Smooth muscle cell of the brain vasculature (primary cell): Measurements from ENCODE around the gene FOXD4L3.
"Not testable (repeated sequence)": the region's sequence is repeated elsewhere in the genome, so short reads cannot be mapped to it uniquely, and the experiment has no call there.

Experiments
- DNase-seq: peaks from one replicate; pipeline ENCODE4 v3.0.0-alpha.2; 2012; ENCODE audit warnings: low read depth, low spot score

Gene FOXD4L3

GRCh38 chr9:68302567-68302966 is at the start of gene FOXD4L3:
Gene FOXD4L3, plus strand, starts transcription at chr9:68302867. Its CDS starts 85 bp downstream, at chr9:68302952.
- DNase-seq: not testable (repeated sequence)

- DNase-seq: not testable (repeated sequence)
These were observed 21.6 kb upstream of the FOXD4L3 start for GRCh38 chr9:68281041-68281440.

- not testable (repeated sequence) for DNase-seq
These were observed 1.1 kb downstream of the FOXD4L3 start for GRCh38 chr9:68303771-68304170.

- DNase-seq: not testable (repeated sequence)
These were observed 1.5 kb downstream of the FOXD4L3 start for GRCh38 chr9:68304212-68304611.

- not testable (repeated sequence) for DNase-seq
These were observed 2.1 kb downstream of the FOXD4L3 start for GRCh38 chr9:68304777-68305176.

- DNase-seq: not testable (repeated sequence)
These were observed 3.1 kb downstream of the FOXD4L3 start for GRCh38 chr9:68305680-68306285.

GRCh38 chr9:68306391-68306964 is 3.8 kb downstream of the FOXD4L3 start:
- DNase-seq: not testable (repeated sequence)

- DNase-seq: not testable (repeated sequence)
These were observed 4.5 kb downstream of the FOXD4L3 start for GRCh38 chr9:68307127-68307526.

GRCh38 chr9:68307654-68308053 is 5.0 kb downstream of the FOXD4L3 start:
- DNase-seq: not testable (repeated sequence)

- not testable (repeated sequence) for DNase-seq
These were observed 8.5 kb downstream of the FOXD4L3 start for GRCh38 chr9:68311208-68311607.

- not testable (repeated sequence) for DNase-seq
These were observed 15.5 kb downstream of the FOXD4L3 start for GRCh38 chr9:68318209-68318608.

GRCh38 chr9:68323749-68324148 is 21.1 kb downstream of the FOXD4L3 start:
- DNase-seq: not testable (repeated sequence)

GRCh38 chr9:68324518-68324917 is 21.9 kb downstream of the FOXD4L3 start:
- not testable (repeated sequence) for DNase-seq

- not testable (repeated sequence) for DNase-seq
These were observed 26.4 kb downstream of the FOXD4L3 start for GRCh38 chr9:68329106-68329505.

GRCh38 chr9:68330531-68331173 is 28.0 kb downstream of the FOXD4L3 start:
- DNase-seq: not testable (repeated sequence)

- not testable (repeated sequence) for DNase-seq
These were observed 29.5 kb downstream of the FOXD4L3 start for GRCh38 chr9:68332122-68332521.

- not testable (repeated sequence) for DNase-seq
These were observed 33.3 kb downstream of the FOXD4L3 start for GRCh38 chr9:68335935-68336334.

- not testable (repeated sequence) for DNase-seq
These were observed 34.1 kb downstream of the FOXD4L3 start for GRCh38 chr9:68336639-68337339.

GRCh38 chr9:68338000-68338399 is 35.3 kb downstream of the FOXD4L3 start:
- DNase-seq: not testable (repeated sequence)

GRCh38 chr9:68342265-68343025 is 39.8 kb downstream of the FOXD4L3 start:
- DNase-seq: not testable (repeated sequence)

- not testable (repeated sequence) for DNase-seq
These were observed 40.6 kb downstream of the FOXD4L3 start for GRCh38 chr9:68343242-68343641.
